ENCODE results near the gene PRRT4. TPM values are rescaled to one million over a fixed set of nuclear protein-coding genes. Genes with fewer than 3 reads are reported as not detected.

Gene PRRT4
- total and polyA plus RNA-seq, 8 donors = 0.21 to 0.75 (median 0.46) TPM; not detected in 4

GRCh38 chr7:128366300-128366699 is 4.8 kb upstream of the PRRT4 start:
- Histone ChIP-seq H3K4me1 (no peaks in the 10 kb centered on the region), H3K36me3 (no peaks in the 10 kb centered on the region), H3K27me3 (peaks cover 0 to 5% (median 0%) of the 10 kb centered on the region in 4 donors), H3K27ac (no peak overlapping the region), H3K4me3 (no peak overlapping the region), H3K9me3 (no peaks in the 10 kb centered on the region)
- intact Hi-C loops (cut with DNase I) = no loop called here
- TF ChIP-seq CTCF (IDR thresholded peaks at IDR 0.05) = no peak
- no peak for DNase-seq
- no peak for ATAC-seq
- WGBS, 2 donors = 58 to 65% methylated on average over 1 of the region's 1 CpG
- no peak for FAIRE-seq

- Histone ChIP-seq H3K27me3 (peaks cover 0 to 5% (median 0%) of the 10 kb centered on the region in 4 donors), H3K9me3 (no peaks in the 10 kb centered on the region), H3K4me1 (no peaks in the 10 kb centered on the region), H3K36me3 (no peaks in the 10 kb centered on the region), H3K4me3 (no peak overlapping the region), H3K27ac (no peak overlapping the region)
- TF ChIP-seq CTCF (IDR thresholded peaks at IDR 0.05) = no peak
- intact Hi-C loops (cut with DNase I) = no loop called here
- ATAC-seq (no peak), FAIRE-seq (no peak), DNase-seq (no peak)
- WGBS, 2 donors = 73 to 84% methylated on average over 2 of the region's 2 CpGs
These were observed 3.9 kb upstream of the PRRT4 start for GRCh38 chr7:128365432-128365831.

GRCh38 chr7:128364166-128364870 is 2.8 kb upstream of the PRRT4 start:
- Histone ChIP-seq H3K4me3 (no peak overlapping the region), H3K27ac (no peak overlapping the region), H3K9me3 (no peaks in the 10 kb centered on the region), H3K4me1 (no peaks in the 10 kb centered on the region), H3K36me3 (no peaks in the 10 kb centered on the region), H3K27me3 (peaks cover 0 to 5% (median 0%) of the 10 kb centered on the region in 4 donors)
- no peak for TF ChIP-seq CTCF (IDR thresholded peaks at IDR 0.05)
- FAIRE-seq (no peak), ATAC-seq (no peak), DNase-seq (no peak)
- intact Hi-C loops (cut with DNase I) = no loop called here
- WGBS, 2 donors = 62 to 74% methylated on average over 4 of the region's 4 CpGs

GRCh38 chr7:128363261-128363721 is 1.8 kb upstream of the PRRT4 start:
- Histone ChIP-seq H3K27ac (no peak overlapping the region), H3K9me3 (no peaks in the 10 kb centered on the region), H3K4me3 (no peak overlapping the region), H3K4me1 (no peaks in the 10 kb centered on the region), H3K36me3 (no peaks in the 10 kb centered on the region), H3K27me3 (peaks cover 0 to 5% (median 0%) of the 10 kb centered on the region in 4 donors)
- no peak for TF ChIP-seq CTCF (IDR thresholded peaks at IDR 0.05)
- intact Hi-C loops (cut with DNase I) = no loop called here
- DNase-seq = no peak
- no peak for FAIRE-seq
- no peak for ATAC-seq
- 68 to 79% methylated on average over 6 of the region's 6 CpGs for WGBS, 2 donors

GRCh38 chr7:128362670-128363069 is 1.2 kb upstream of the PRRT4 start:
- Histone ChIP-seq H3K36me3 (no peaks in the 10 kb centered on the region), H3K4me3 (no peak overlapping the region), H3K27ac (no peak overlapping the region), H3K9me3 (no peaks in the 10 kb centered on the region), H3K4me1 (no peaks in the 10 kb centered on the region), H3K27me3 (peaks cover 0 to 5% (median 0%) of the 10 kb centered on the region in 4 donors)
- 80 to 82% methylated on average over 4 of the region's 4 CpGs for WGBS, 2 donors
- no peak for FAIRE-seq
- TF ChIP-seq CTCF (IDR thresholded peaks at IDR 0.05) = no peak
- intact Hi-C loops (cut with DNase I) = no loop called here
- no peak for DNase-seq
- no peak for ATAC-seq
